BLaER1 treated with 17β-estradiol and CSF1 and Interleukin-3, amounts not matched to agents 10 nM and 100 nM (cell line): ENCODE results near the gene NHLH1.
A peak's percentile ranks its signal among the peaks of the same experiment; 100 is the strongest.

Experiments used
- H3K27ac ChIP-seq, 11 experiments: shearing (Covaris generic); formaldehyde crosslinking; 2 replicates each; pipeline ENCODE4 v1.8.1; 2022
- H3K27me3 ChIP-seq, 11 experiments: shearing (Covaris generic); formaldehyde crosslinking; 2 replicates each; pipeline ENCODE4 v1.8.1; 2022
- H3K36me3 ChIP-seq, 11 experiments: shearing (Covaris generic); formaldehyde crosslinking; 2 replicates each; pipeline ENCODE4 v1.8.1; 2022
- H3K4me1 ChIP-seq, 10 experiments: shearing (Covaris generic); formaldehyde crosslinking; 2 replicates each; pipeline ENCODE4 v1.8.1; 2022
- H3K4me2 ChIP-seq, 11 experiments: shearing (Covaris generic); formaldehyde crosslinking; 2 replicates each; pipeline ENCODE4 v1.8.1; 2022
- H3K4me3 ChIP-seq, 10 experiments: shearing (Covaris generic); formaldehyde crosslinking; 2 replicates each; pipeline ENCODE4 v1.8.1; 2022
- H3K9ac ChIP-seq, 11 experiments: shearing (Covaris generic); formaldehyde crosslinking; 2 replicates each; pipeline ENCODE4 v1.8.1; 2022
- H3K9me3 ChIP-seq, 11 experiments: shearing (Covaris generic); formaldehyde crosslinking; replicated peaks in 1 of 11; 2 replicates each; pipeline ENCODE4 v1.8.1; 2022
- H4K20me1 ChIP-seq, 11 experiments: shearing (Covaris generic); formaldehyde crosslinking; 2 replicates each; pipeline ENCODE4 v1.8.1; 2022
- Cebpa-rat ChIP-seq, 11 experiments: shearing (Covaris generic); IDR thresholded peaks; 2 replicates each; pipeline ENCODE4 v1.8.1; 2022

The NHLH1 gene

GRCh38 chr1:160370561-160371345 lies 3.9 kb downstream of the NHLH1 start:
- no peak overlapping the region for H3K9ac ChIP-seq
- H3K4me2 ChIP-seq: peak overlapping the region in 2 of 11 experiments; percentile 51 to 63; a peak in 4 of 22 replicates
- H3K9me3 ChIP-seq: no peaks in the 10 kb centered on the region
- H3K4me3 ChIP-seq: no peak overlapping the region
- H3K36me3 ChIP-seq: no peaks in the 10 kb centered on the region
- H3K4me1 ChIP-seq: peaks cover 19 to 48% (median 30%) of the 10 kb centered on the region in 10 experiments
- H4K20me1 ChIP-seq: peaks cover 0 to 4% (median 0%) of the 10 kb centered on the region in 11 experiments; a peak in 1 of 22 replicates
- no peak for TF ChIP-seq Cebpa-rat (IDR thresholded peaks at IDR 0.05)
- 0 out of 22 replicates have a peak overlapping the region, but pooled peaks of 1 of the 11 experiments have one; percentile 13 for H3K27ac ChIP-seq
- H3K27me3 ChIP-seq: no peaks in the 10 kb centered on the region

- TF ChIP-seq Cebpa-rat (IDR thresholded peaks at IDR 0.05): no peak
- H3K9me3 ChIP-seq: no peaks in the 10 kb centered on the region
- 0 out of 22 replicates have a peak overlapping the region, but pooled peaks of 1 of the 11 experiments have one; percentile 13 for H3K27ac ChIP-seq
- H3K4me3 ChIP-seq: no peak overlapping the region
- H3K9ac ChIP-seq: no peak overlapping the region
- H3K36me3 ChIP-seq: no peaks in the 10 kb centered on the region
- peaks cover 25 to 54% (median 34%) of the 10 kb centered on the region in 10 experiments for H3K4me1 ChIP-seq
- H4K20me1 ChIP-seq: peaks cover 0 to 4% (median 0%) of the 10 kb centered on the region in 11 experiments; a peak in 1 of 22 replicates
- H3K4me2 ChIP-seq: peak overlapping the region in 3 of 11 experiments; percentile 15 to 63 (median 51); a peak in 4 of 22 replicates
- H3K27me3 ChIP-seq: no peaks in the 10 kb centered on the region
These were observed 4.4 kb downstream of the NHLH1 start for GRCh38 chr1:160371346-160371631.

GRCh38 chr1:160371756-160372155 lies 4.9 kb downstream of the NHLH1 start:
- H3K9me3 ChIP-seq: no peaks in the 10 kb centered on the region
- H3K9ac ChIP-seq: no peak overlapping the region; a peak in 1 of 22 replicates
- TF ChIP-seq Cebpa-rat (IDR thresholded peaks at IDR 0.05): no peak
- peaks cover 28 to 58% (median 36%) of the 10 kb centered on the region in 10 experiments for H3K4me1 ChIP-seq
- 0 out of 22 replicates have a peak overlapping the region, but pooled peaks of 1 of the 11 experiments have one; percentile 13 for H3K27ac ChIP-seq
- no peaks in the 10 kb centered on the region for H3K36me3 ChIP-seq
- H3K4me2 ChIP-seq: peak overlapping the region in 3 of 11 experiments; percentile 15 to 63 (median 51); a peak in 4 of 22 replicates
- peaks cover 0 to 4% (median 0%) of the 10 kb centered on the region in 11 experiments; a peak in 1 of 22 replicates for H4K20me1 ChIP-seq
- H3K4me3 ChIP-seq: no peak overlapping the region
- H3K27me3 ChIP-seq: no peaks in the 10 kb centered on the region

GRCh38 chr1:160373696-160374095 lies 6.8 kb downstream of the NHLH1 start:
- no peak for TF ChIP-seq Cebpa-rat (IDR thresholded peaks at IDR 0.05)
- Histone ChIP-seq H3K27me3 (no peaks in the 10 kb centered on the region), H3K9ac (no peak overlapping the region), H3K4me1 (peaks cover 28 to 58% (median 33%) of the 10 kb centered on the region in 10 experiments), H3K36me3 (no peaks in the 10 kb centered on the region), H4K20me1 (no peaks in the 10 kb centered on the region), H3K9me3 (no peaks in the 10 kb centered on the region), H3K4me3 (no peak overlapping the region), H3K4me2 (peak overlapping the region in 10 of 11 experiments; percentile 87 to 98 (median 94); a peak in 16 of 22 replicates), H3K27ac (no peak overlapping the region)

- Histone ChIP-seq H3K4me1 (peaks cover 28 to 63% (median 34%) of the 10 kb centered on the region in 10 experiments), H3K4me3 (peak overlapping the region in 8 of 10 experiments; percentile 10 to 60 (median 48); a peak in 16 of 20 replicates), H3K27ac (peak overlapping the region; percentile 42 to 86 (median 79); a peak in 20 of 22 replicates), H4K20me1 (no peaks in the 10 kb centered on the region), H3K36me3 (no peaks in the 10 kb centered on the region), H3K4me2 (peak overlapping the region; percentile 87 to 98 (median 92)), H3K9ac (peak overlapping the region in 10 of 11 experiments; percentile 66 to 79 (median 74); a peak in 17 of 22 replicates), H3K27me3 (no peaks in the 10 kb centered on the region), H3K9me3 (no peaks in the 10 kb centered on the region)
- TF ChIP-seq Cebpa-rat (IDR thresholded peaks at IDR 0.05): no peak
These were observed 7.6 kb downstream of the NHLH1 start for GRCh38 chr1:160374306-160375110.

GRCh38 chr1:160375788-160376524 lies 9.1 kb downstream of the NHLH1 start:
- Histone ChIP-seq H3K27ac (peak overlapping the region; percentile 42 to 86 (median 79); a peak in 21 of 22 replicates), H3K36me3 (no peaks in the 10 kb centered on the region), H3K4me2 (peak overlapping the region; percentile 87 to 98 (median 92)), H3K4me1 (peaks cover 28 to 60% (median 34%) of the 10 kb centered on the region in 10 experiments), H4K20me1 (no peaks in the 10 kb centered on the region), H3K9ac (peak overlapping the region; percentile 31 to 79 (median 73); a peak in 21 of 22 replicates), H3K4me3 (peak overlapping the region in 9 of 10 experiments; percentile 16 to 60 (median 41); a peak in 14 of 20 replicates), H3K9me3 (no peaks in the 10 kb centered on the region), H3K27me3 (no peaks in the 10 kb centered on the region)
- no peak for TF ChIP-seq Cebpa-rat (IDR thresholded peaks at IDR 0.05)

- H4K20me1 ChIP-seq: no peaks in the 10 kb centered on the region
- no peaks in the 10 kb centered on the region for H3K27me3 ChIP-seq
- peak overlapping the region in 6 of 10 experiments; percentile 21 to 60 (median 40); a peak in 10 of 20 replicates for H3K4me3 ChIP-seq
- H3K9ac ChIP-seq: peak overlapping the region; percentile 31 to 79 (median 73); a peak in 19 of 22 replicates
- no peaks in the 10 kb centered on the region for H3K36me3 ChIP-seq
- H3K4me1 ChIP-seq: peaks cover 28 to 53% (median 32%) of the 10 kb centered on the region in 10 experiments
- H3K4me2 ChIP-seq: peak overlapping the region; percentile 87 to 98 (median 92)
- no peaks in the 10 kb centered on the region for H3K9me3 ChIP-seq
- peak overlapping the region in 9 of 11 experiments; percentile 67 to 86 (median 82); a peak in 15 of 22 replicates for H3K27ac ChIP-seq
- TF ChIP-seq Cebpa-rat (IDR thresholded peaks at IDR 0.05): no peak
These were observed 9.8 kb downstream of the NHLH1 start for GRCh38 chr1:160376525-160377131.
